Left ventricle myocardium inferior (tissue), 1 donor: ENCODE results near the gene ZDHHC22. TPM values are rescaled to one million over a fixed set of nuclear protein-coding genes. Genes with fewer than 3 reads are reported as not detected.

Experiments used
- DNase-seq: peaks from one replicate; pipeline ENCODE4 v3.0.0-alpha.2; 2020
- H3K27ac ChIP-seq: fragments of 200-600 bp; replicated peaks from 2 replicates; pipeline ENCODE4 v1.8.0; 2021
- H3K27me3 ChIP-seq: fragments of 200-600 bp; 2 replicates; pipeline ENCODE4 v1.8.0; 2021; ENCODE audit warnings: low read depth
- H3K36me3 ChIP-seq: fragments of 200-600 bp; 2 replicates; pipeline ENCODE4 v1.8.0; 2021
- H3K4me1 ChIP-seq: fragments of 200-600 bp; 2 replicates; pipeline ENCODE4 v1.8.0; 2021
- H3K4me3 ChIP-seq: fragments of 200-600 bp; 2 replicates; pipeline ENCODE4 v1.8.0; 2021; ENCODE audit warnings: mild to moderate bottlenecking, moderate library complexity
- H3K9me3 ChIP-seq: fragments of 200-600 bp; replicated peaks from 2 replicates; pipeline ENCODE4 v1.8.0; 2021
- CTCF ChIP-seq: fragments of 200-600 bp; IDR thresholded peaks from 2 replicates; pipeline ENCODE4 v1.8.0; 2021; ENCODE audit warnings: antibody characterized with exemption, mild to moderate bottlenecking, borderline replicate concordance
- intact Hi-C: fragments of 100-400 bp; cut with micrococcal nuclease; formaldehyde crosslinking; loops from one replicate; pipeline ENCODE4 v1.11.0; 2022
- total RNA-seq: library from RNA; stranded (reverse); fragmentation: NEBNext Ultra II Directional; extraction: Animal tissue kit (Norgen Biotek cat#: 25700); gene quantifications from one replicate; pipeline ENCODE4 v1.2.1, GENCODE V29; 2021
- donor health status: DM: no; HTN: yes; CAD: no; lungs with severe emphysema.

The ZDHHC22 gene
- total RNA-seq, 1 donor from 2014 or later: not detected

- Histone ChIP-seq H3K4me1 (peaks cover 9% of the 10 kb centered on the region), H3K9me3 (no peaks in the 10 kb centered on the region), H3K27ac (no peak overlapping the region), H3K36me3 (no peaks in the 10 kb centered on the region), H3K27me3 (peaks cover 69% of the 10 kb centered on the region), H3K4me3 (no peak overlapping the region)
- intact Hi-C loops: no loop called here
- DNase-seq: no peak
- TF ChIP-seq CTCF: no peak
Measured at GRCh38 chr14:77145975-77146740, 4.6 kb upstream of the ZDHHC22 start.

- H3K27ac ChIP-seq: no peak overlapping the region
- intact Hi-C loops: no loop called here
- H3K27me3 ChIP-seq: peaks cover 82% of the 10 kb centered on the region
- peaks cover 25% of the 10 kb centered on the region for H3K4me1 ChIP-seq
- no peaks in the 10 kb centered on the region for H3K9me3 ChIP-seq
- DNase-seq: no peak
- no peaks in the 10 kb centered on the region for H3K36me3 ChIP-seq
- H3K4me3 ChIP-seq: no peak overlapping the region
- no peak for TF ChIP-seq CTCF
Measured at GRCh38 chr14:77144412-77145115, 3.0 kb upstream of the ZDHHC22 start.

GRCh38 chr14:77143071-77143470, 1.5 kb upstream of the ZDHHC22 start:
- no peak for TF ChIP-seq CTCF
- no peaks in the 10 kb centered on the region for H3K36me3 ChIP-seq
- H3K27ac ChIP-seq: no peak overlapping the region
- no peaks in the 10 kb centered on the region for H3K9me3 ChIP-seq
- DNase-seq: no peak
- no peak overlapping the region for H3K4me3 ChIP-seq
- peaks cover 29% of the 10 kb centered on the region for H3K4me1 ChIP-seq
- intact Hi-C loops: no loop called here
- peaks cover 96% of the 10 kb centered on the region for H3K27me3 ChIP-seq

GRCh38 chr14:77142005-77142800, 612 bp upstream of the ZDHHC22 start:
- H3K4me1 ChIP-seq: peaks cover 29% of the 10 kb centered on the region
- no peak for DNase-seq
- H3K27ac ChIP-seq: no peak overlapping the region
- H3K9me3 ChIP-seq: no peaks in the 10 kb centered on the region
- intact Hi-C loops: no loop called here
- peaks cover 100% of the 10 kb centered on the region for H3K27me3 ChIP-seq
- no peak for TF ChIP-seq CTCF
- H3K4me3 ChIP-seq: no peak overlapping the region
- H3K36me3 ChIP-seq: no peaks in the 10 kb centered on the region

GRCh38 chr14:77140359-77141213, 1.0 kb downstream of the ZDHHC22 start:
- TF ChIP-seq CTCF: no peak
- intact Hi-C loops: no loop called here
- H3K4me1 ChIP-seq: peaks cover 29% of the 10 kb centered on the region
- no peak overlapping the region for H3K27ac ChIP-seq
- H3K27me3 ChIP-seq: peaks cover 100% of the 10 kb centered on the region
- peak overlapping the region; percentile 60 for H3K4me3 ChIP-seq
- DNase-seq: no peak
- no peaks in the 10 kb centered on the region for H3K9me3 ChIP-seq
- H3K36me3 ChIP-seq: no peaks in the 10 kb centered on the region
